Measurements from ENCODE around the gene ALDH2.
"Not testable (repeated sequence)": the region's sequence is repeated elsewhere in the genome, so short reads cannot be mapped to it uniquely, and the experiment has no call there.

Gene ALDH2

GRCh38 chr12:111733340-111733915 is 33.3 kb upstream of the ALDH2 start:
- TF ChIP-seq CTCF (IDR thresholded peaks at IDR 0.05; ENCODE audit: control insufficient read depth, insufficient read depth, low read depth, low read length, missing control alignments) = no peak
- no peak for DNase-seq (ENCODE audit: low read depth)
- H3K4me3 ChIP-seq (ENCODE audit: control insufficient read depth, low read depth, low read length) = no peak overlapping the region

- not testable (repeated sequence) for H3K4me3 ChIP-seq (ENCODE audit: control insufficient read depth, low read depth, low read length); DNase-seq (ENCODE audit: low read depth)
Measured at GRCh38 chr12:111739524-111739923, 27.2 kb upstream of the ALDH2 start.

DNA sequence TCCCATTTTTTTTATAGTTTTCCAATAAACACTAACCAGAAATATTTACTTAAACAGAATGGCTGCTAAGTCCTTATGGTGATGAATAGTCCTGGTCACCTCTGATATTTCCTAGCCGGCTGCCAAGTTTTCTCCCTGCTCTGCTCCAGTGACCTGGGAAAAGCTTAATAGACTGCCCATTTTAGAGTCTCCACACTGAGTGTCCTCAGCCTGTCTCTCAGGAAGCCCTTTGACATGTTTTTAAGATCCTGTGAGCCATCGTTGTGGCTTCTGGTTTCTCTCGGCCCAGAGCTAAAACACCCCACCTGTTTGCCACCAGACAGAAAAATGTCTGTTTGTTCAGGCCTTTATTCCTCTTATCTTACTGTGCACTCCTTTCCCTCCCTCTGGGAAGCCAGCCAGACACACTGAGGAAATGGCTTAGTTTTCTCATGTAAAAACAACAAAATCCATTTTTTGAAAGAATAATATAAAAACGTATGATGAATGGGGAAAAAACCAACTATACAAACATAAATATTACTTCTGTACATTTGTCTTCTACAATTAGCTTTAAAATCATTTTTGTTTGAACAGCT is 25.4 kb upstream of the ALDH2 start:
- DNase-seq (ENCODE audit: low read depth) = no peak

DNA sequence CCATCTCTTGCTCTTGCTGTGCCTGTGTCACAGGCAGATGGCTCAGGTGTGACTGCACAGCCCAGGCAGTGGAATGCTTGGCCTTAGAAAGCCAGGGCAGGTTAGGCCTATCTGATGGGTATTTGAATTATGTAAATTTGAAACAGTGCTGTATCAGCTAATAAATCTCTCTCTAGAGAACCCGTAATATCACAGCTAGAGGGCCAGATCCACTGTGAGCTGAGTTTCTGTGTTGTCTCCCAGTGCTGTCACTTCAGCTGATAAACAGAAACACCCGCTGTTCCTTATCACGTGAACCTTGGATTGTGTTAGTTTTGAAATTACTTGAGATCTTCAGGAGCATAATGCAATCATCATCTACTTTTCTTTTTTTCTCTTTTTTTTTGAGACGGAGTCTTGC is 21.5 kb upstream of the ALDH2 start:
- H3K4me3 ChIP-seq (ENCODE audit: control insufficient read depth, low read depth, low read length) = no peak overlapping the region
- no peak for DNase-seq (ENCODE audit: low read depth)
- no peak for TF ChIP-seq CTCF (IDR thresholded peaks at IDR 0.05; ENCODE audit: control insufficient read depth, insufficient read depth, low read depth, low read length, missing control alignments)

More for the DNA sequence above, 25.4 kb upstream of the ALDH2 start:
- no peak overlapping the region for H3K4me3 ChIP-seq (ENCODE audit: control insufficient read depth, low read depth, low read length)
- no peak for TF ChIP-seq CTCF (IDR thresholded peaks at IDR 0.05; ENCODE audit: control insufficient read depth, insufficient read depth, low read depth, low read length, missing control alignments)

GRCh38 chr12:111747333-111747732 is 19.4 kb upstream of the ALDH2 start:
- no peak for TF ChIP-seq CTCF (IDR thresholded peaks at IDR 0.05; ENCODE audit: control insufficient read depth, insufficient read depth, low read depth, low read length, missing control alignments)
- DNase-seq (ENCODE audit: low read depth) = no peak

DNA sequence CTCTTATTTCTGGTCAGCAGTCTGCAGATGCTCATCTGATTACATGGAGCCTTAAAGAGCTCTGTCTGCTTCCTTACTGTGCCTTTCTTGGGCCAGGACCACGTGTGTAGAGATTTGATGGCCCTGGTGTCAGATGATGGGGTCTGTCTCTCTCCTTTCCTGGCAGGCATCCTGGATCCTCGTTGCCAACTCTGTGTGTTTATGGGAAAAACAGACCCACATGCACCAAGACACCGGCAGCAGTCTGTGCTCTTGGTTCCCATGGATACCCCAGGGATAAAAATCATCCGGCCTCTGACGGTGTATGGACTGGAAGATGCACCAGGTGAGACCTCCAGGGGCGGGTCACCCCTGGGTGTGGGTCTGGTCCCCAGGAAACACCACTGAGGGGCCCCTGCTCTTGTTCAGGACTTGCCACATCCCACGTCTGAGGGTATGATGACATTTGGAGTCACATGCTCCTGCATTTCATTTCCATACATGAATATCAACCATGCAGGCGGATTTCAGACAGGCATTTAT is 18.5 kb upstream of the ALDH2 start:
- TF ChIP-seq CTCF (IDR thresholded peaks at IDR 0.05; ENCODE audit: control insufficient read depth, insufficient read depth, low read depth, low read length, missing control alignments) = no peak

More at GRCh38 chr12:111747333-111747732, 19.4 kb upstream of the ALDH2 start:
- no peak overlapping the region for H3K4me3 ChIP-seq (ENCODE audit: control insufficient read depth, low read depth, low read length)

GRCh38 chr12:111748867-111749266 is 17.9 kb upstream of the ALDH2 start:
- TF ChIP-seq CTCF (IDR thresholded peaks at IDR 0.05; ENCODE audit: control insufficient read depth, insufficient read depth, low read depth, low read length, missing control alignments) = no peak
- no peak overlapping the region for H3K4me3 ChIP-seq (ENCODE audit: control insufficient read depth, low read depth, low read length)
- no peak for DNase-seq (ENCODE audit: low read depth)

More for the DNA sequence above, 18.5 kb upstream of the ALDH2 start:
- H3K4me3 ChIP-seq (ENCODE audit: control insufficient read depth, low read depth, low read length) = no peak overlapping the region
- DNase-seq (ENCODE audit: low read depth) = no peak
